Coronary artery (tissue), 2 donors: ENCODE data around the gene PHGDH.
"Not testable (repeated sequence)": the region's sequence is repeated elsewhere in the genome, so short reads cannot be mapped to it uniquely, and the experiment has no call there.

ENCODE experiments used
- DNase-seq: peaks from one replicate; pipeline ENCODE4 v3.0.0-alpha.2; 2017; ENCODE audit warnings: low spot score
- H3K27ac ChIP-seq, 2 donors: fragments of 200-600 bp; sonication (generic); one replicate each; pipeline ENCODE4 v1.5.1; 2016 to 2019
- H3K4me3 ChIP-seq: fragments of 200-600 bp; sonication (generic); 2 replicates; pipeline ENCODE4 v1.5.1; 2016; ENCODE audit warnings: mild to moderate bottlenecking, moderate library complexity
- CTCF ChIP-seq: fragments of 200-600 bp; sonication (generic); IDR thresholded peaks from one replicate; pipeline ENCODE4 v1.5.1; 2019; ENCODE audit warnings: antibody characterized with exemption

Gene PHGDH

DNA sequence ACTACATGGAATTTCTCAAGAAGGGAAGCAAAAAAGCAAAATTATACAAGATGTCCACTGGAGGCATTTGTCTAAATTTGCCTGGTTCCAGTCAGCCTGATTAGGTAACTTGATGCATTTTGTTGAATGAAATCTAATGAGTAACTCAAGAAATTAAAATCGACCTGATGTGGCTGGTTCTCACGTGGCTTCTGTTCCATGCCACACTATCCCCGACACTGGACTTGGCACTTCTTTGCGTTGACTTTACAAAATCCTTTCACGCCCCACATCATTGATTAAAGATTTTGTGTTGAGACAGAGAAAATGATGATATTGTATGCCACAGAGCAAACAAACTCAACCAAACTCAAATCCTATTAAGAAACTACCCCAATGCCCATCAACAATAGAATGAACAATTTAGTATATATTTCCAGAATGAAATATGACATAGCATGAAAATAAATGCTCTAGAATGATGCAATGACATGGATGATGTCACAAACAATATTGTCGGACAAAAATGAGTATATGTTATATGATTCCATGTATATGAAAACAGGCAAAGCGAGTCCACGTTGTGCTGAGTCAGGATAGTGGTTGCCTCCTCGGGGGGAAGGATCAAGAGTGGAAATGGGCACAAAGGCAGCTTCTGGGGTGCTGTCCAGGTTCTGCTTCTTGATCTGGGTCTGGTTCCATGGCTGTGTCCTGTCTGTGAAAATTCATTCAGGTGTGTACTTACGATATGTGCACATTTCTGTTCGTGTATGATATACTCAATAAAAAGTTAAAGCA lies 69.9 kb downstream of the PHGDH start:
- no peak for TF ChIP-seq CTCF
- Histone ChIP-seq H3K4me3 (no peak overlapping the region), H3K27ac (no peak overlapping the region)
- no peak for DNase-seq

DNA sequence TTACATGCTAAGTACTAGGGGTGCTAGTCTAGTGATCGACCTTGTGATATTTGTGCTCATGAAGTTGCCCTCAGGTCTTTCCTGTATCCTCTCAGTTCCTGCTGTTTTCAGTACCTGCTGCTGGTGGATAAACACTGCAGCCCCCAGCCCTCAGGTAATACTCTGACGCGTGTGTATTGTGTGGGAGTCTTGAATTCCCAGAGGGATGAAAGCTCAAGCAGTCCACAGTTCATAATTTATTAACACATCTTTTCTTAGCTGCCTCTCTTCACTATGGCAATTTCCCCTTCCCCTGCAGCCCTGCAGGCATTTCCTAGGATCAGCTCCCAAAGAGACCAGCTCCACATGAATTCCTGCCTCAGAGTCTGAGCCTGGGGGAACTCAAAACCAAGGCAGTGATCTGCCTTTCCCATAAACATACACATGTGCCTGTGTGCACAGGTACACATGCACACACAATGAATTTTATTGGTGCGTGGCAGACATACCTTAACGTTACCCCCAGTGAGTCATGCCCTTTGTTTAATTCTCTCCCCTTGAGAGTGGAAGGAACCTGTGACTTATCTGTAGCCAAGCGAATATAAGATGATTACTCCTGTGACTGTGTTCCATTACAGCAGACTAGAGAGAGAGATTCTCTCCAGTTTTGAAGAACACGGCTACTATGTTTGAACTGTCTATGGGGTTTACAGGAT lies 71.0 kb downstream of the PHGDH start:
- DNase-seq = no peak
- no peak for TF ChIP-seq CTCF
- no peak overlapping the region for H3K4me3 ChIP-seq
- no peak overlapping the region for H3K27ac ChIP-seq

GRCh38 chr1:119783354-119784185 lies 71.8 kb downstream of the PHGDH start:
- no peak for TF ChIP-seq CTCF
- H3K27ac ChIP-seq = no peak overlapping the region
- no peak for DNase-seq
- no peak overlapping the region for H3K4me3 ChIP-seq

DNA sequence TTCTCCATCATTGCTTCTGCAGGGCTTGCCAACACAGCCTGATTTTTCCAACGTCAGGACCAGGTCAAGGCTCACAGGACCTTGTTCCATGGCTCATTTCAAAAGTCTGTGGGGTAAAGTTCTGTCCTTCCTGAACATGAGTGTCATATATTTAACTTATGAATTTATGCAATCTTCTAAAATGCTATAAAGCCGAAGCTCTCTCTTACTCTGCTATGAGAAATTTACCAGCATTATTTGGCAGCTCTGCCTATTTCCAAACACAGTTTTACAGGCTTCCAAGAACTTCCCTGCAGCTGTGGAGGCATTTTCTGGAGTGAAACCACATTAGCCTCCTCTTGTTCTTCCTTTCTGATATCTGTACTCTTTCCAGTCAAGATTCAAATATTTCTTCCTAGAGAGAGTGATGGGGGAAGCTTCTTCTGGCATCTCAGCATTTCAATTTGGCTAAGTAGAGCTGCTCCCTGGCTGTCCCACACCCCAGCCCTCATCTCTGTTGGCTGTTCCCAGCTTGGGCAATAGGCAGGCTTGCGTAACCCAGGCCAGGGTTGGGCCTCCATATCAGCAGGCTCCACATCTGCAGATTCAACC lies 72.6 kb downstream of the PHGDH start:
- Histone ChIP-seq H3K27ac (no peak overlapping the region), H3K4me3 (no peak overlapping the region)
- DNase-seq = no peak
- TF ChIP-seq CTCF = no peak

DNA sequence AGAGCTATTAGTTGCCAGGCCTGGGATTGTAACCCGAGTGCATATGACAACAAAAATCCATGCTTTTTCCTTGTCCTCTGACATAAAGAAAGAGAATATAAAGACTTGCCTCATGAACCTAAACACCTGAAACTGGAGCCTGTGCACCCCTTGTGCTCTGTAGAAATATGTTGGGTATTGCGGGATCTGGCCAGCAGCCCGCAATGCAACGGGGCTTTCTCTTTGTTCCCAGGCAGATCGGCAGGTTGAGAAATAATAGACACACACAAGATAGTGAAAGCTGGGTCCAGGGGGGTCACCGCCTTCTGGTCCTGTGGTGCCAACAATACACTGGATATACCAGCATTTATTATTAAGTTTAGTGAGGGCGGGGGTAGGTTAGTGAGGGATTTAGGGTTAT lies 74.3 kb downstream of the PHGDH start:
- not testable (repeated sequence) for H3K27ac ChIP-seq, H3K4me3 ChIP-seq, DNase-seq

- DNase-seq, H3K27ac ChIP-seq, H3K4me3 ChIP-seq: not testable (repeated sequence)
Observed at GRCh38 chr1:119786473-119787050, 74.8 kb downstream of the PHGDH start.

GRCh38 chr1:119787776-119788175 lies 76.0 kb downstream of the PHGDH start:
- Histone ChIP-seq H3K4me3 (no peak overlapping the region), H3K27ac (no peak overlapping the region)
- no peak for TF ChIP-seq CTCF
- no peak for DNase-seq
